HEK293T (cell line): ENCODE results near the gene FKBP2.

ENCODE experiments used
- CTCF ChIA-PET: fragments of 350-600 bp; formaldehyde crosslinking; extraction: SDS; loops from one replicate; lab custom pipeline; 2021; ENCODE audit warnings: antibody characterized with exemption, inconsistent platforms; lab: Yijun Ruan, JAX
- POLR2A ChIA-PET: fragments of 350-600 bp; formaldehyde crosslinking; extraction: SDS; loops from one replicate; lab custom pipeline; 2020; ENCODE audit warnings: antibody characterized with exemption, inconsistent platforms; lab: Yijun Ruan, JAX
- DNase-seq: peaks from one replicate; pipeline ENCODE4 v3.0.0; 2012; ENCODE audit warnings: mixed read lengths; ENCODE audit errors: extremely low spot score
- ARNT ChIP-seq: fragments of 450-650 bp; IDR thresholded peaks from 2 replicates; pipeline ENCODE4 v1.6.1; 2017; ENCODE audit warnings: mild to moderate bottlenecking
- BHLHE40 ChIP-seq: fragments of 450-650 bp; IDR thresholded peaks from 2 replicates; pipeline ENCODE4 v1.6.1; 2016; ENCODE audit warnings: mild to moderate bottlenecking, moderate library complexity, borderline replicate concordance
- CTBP1 ChIP-seq: fragments of 450-650 bp; IDR thresholded peaks from 2 replicates; pipeline ENCODE4 v1.6.1; 2016; ENCODE audit warnings: borderline replicate concordance
- ELF4 ChIP-seq: fragments of 450-650 bp; IDR thresholded peaks from 2 replicates; pipeline ENCODE4 v1.6.1; 2017; ENCODE audit warnings: antibody characterized with exemption
- FOXA1 ChIP-seq: fragments of 450-650 bp; IDR thresholded peaks from 2 replicates; pipeline ENCODE4 v1.6.1; 2016; ENCODE audit warnings: mild to moderate bottlenecking
- FOXK2 ChIP-seq: fragments of 450-650 bp; IDR thresholded peaks from 2 replicates; pipeline ENCODE4 v1.6.1; 2016; ENCODE audit warnings: mild to moderate bottlenecking
- FOXM1 ChIP-seq: fragments of 450-650 bp; IDR thresholded peaks from 2 replicates; pipeline ENCODE4 v1.6.1; 2017; ENCODE audit warnings: mild to moderate bottlenecking, borderline replicate concordance
- HDGF ChIP-seq: fragments of 450-650 bp; IDR thresholded peaks from 2 replicates; pipeline ENCODE4 v1.6.1; 2017; ENCODE audit warnings: antibody characterized with exemption, borderline replicate concordance
- L3MBTL2 ChIP-seq: fragments of 450-650 bp; conservative IDR thresholded peaks from 2 replicates; pipeline ENCODE4 v1.6.1; 2016; ENCODE audit warnings: mild to moderate bottlenecking
- LEF1 ChIP-seq: fragments of 450-650 bp; IDR thresholded peaks from 2 replicates; pipeline ENCODE4 v1.6.1; 2017; ENCODE audit warnings: mild to moderate bottlenecking, borderline replicate concordance
- NFRKB ChIP-seq: fragments of 450-650 bp; IDR thresholded peaks from 2 replicates; pipeline ENCODE4 v1.6.1; 2016; ENCODE audit warnings: mild to moderate bottlenecking, moderate library complexity
- PKNOX1 ChIP-seq: fragments of 450-650 bp; IDR thresholded peaks from 2 replicates; pipeline ENCODE4 v1.6.1; 2016
- SP1 ChIP-seq: fragments of 450-650 bp; IDR thresholded peaks from 2 replicates; pipeline ENCODE4 v1.6.1; 2017
- SUZ12 ChIP-seq: fragments of 450-650 bp; IDR thresholded peaks from 2 replicates; pipeline ENCODE4 v1.6.1; 2016; ENCODE audit warnings: mild to moderate bottlenecking
- TARDBP ChIP-seq: fragments of 450-650 bp; IDR thresholded peaks from 2 replicates; pipeline ENCODE4 v1.6.1; 2016
- ZNF384 ChIP-seq: fragments of 450-650 bp; IDR thresholded peaks from 2 replicates; pipeline ENCODE4 v1.6.1; 2016

The FKBP2 gene

GRCh38 chr11:64240435-64241240 is at the start of gene FKBP2:
FKBP2 (plus strand) TSS chr11:64241095; CDS start chr11:64242388, 1,293 bp downstream.
- ChIA-PET POLR2A (interaction anchor here (0.7 to 8.3 kb wide), 10 partner anchors 9 to 77 kb away, joined by 3 to 59 read pairs (median 5); partner anchors contain the start of genes DNAJC4, NUDT22, PRDX5 and STIP1), CTCF (interaction anchor here (1.0 to 1.6 kb wide), 2 partner anchors 36 to 64 kb away, joined by 3 to 6 read pairs; no protein-coding TSS in a partner anchor)
- TF ChIP-seq BHLHE40 (no peak), FOXM1 (peak; percentile 61), FOXA1 (no peak), L3MBTL2 (peak; percentile 33; the same call in 1 of the 2 replicates), HDGF (0 out of 2 replicates have a peak, but pooled peaks have one; percentile 14), SUZ12 (no peak), CTBP1 (no peak)
- DNase-seq, result peak; percentile 96

- TF ChIP-seq BHLHE40, result no peak
- no peak for TF ChIP-seq FOXA1
- no peak for TF ChIP-seq NFRKB
- TF ChIP-seq FOXK2, result no peak
- TF ChIP-seq FOXM1, result no peak
- TF ChIP-seq SP1, result no peak
- no peak for TF ChIP-seq SUZ12
- no peak for TF ChIP-seq HDGF
- no peak for TF ChIP-seq PKNOX1
- no peak for TF ChIP-seq CTBP1
- CTCF ChIA-PET, result interaction anchor here (0.6 kb wide), 1 partner anchor 45 kb away, joined by 3 read pairs; no protein-coding TSS in a partner anchor
- no peak for DNase-seq
- POLR2A ChIA-PET, result no interaction called here
Measured at GRCh38 chr11:64192434-64192833, 48.5 kb upstream of the FKBP2 start.

- DNase-seq, result no peak
- ChIA-PET CTCF (no interaction called here), POLR2A (interaction anchor here (2.1 kb wide), 1 partner anchor 11 kb away, joined by 9 read pairs; the partner anchor contains the start of gene STIP1)
- no peak for TF ChIP-seq PKNOX1
- TF ChIP-seq TARDBP, result no peak
- no peak for TF ChIP-seq NFRKB
- no peak for TF ChIP-seq FOXM1
- TF ChIP-seq ELF4, result no peak
- no peak for TF ChIP-seq FOXK2
- TF ChIP-seq LEF1, result no peak
- no peak for TF ChIP-seq SUZ12
- TF ChIP-seq HDGF, result no peak
- TF ChIP-seq BHLHE40, result no peak
- no peak for TF ChIP-seq ARNT
- TF ChIP-seq L3MBTL2, result no peak
- TF ChIP-seq FOXA1, result no peak
- no peak for TF ChIP-seq CTBP1
Measured at GRCh38 chr11:64196626-64197025, 44.3 kb upstream of the FKBP2 start.

- ChIA-PET CTCF (no interaction called here), POLR2A (no interaction called here)
- TF ChIP-seq SP1 (no peak), L3MBTL2 (no peak), FOXK2 (no peak), SUZ12 (no peak), FOXM1 (no peak), BHLHE40 (no peak), CTBP1 (no peak), ZNF384 (no peak), FOXA1 (no peak), TARDBP (no peak), LEF1 (no peak), NFRKB (no peak), ELF4 (no peak), ARNT (no peak), PKNOX1 (no peak), HDGF (no peak)
- DNase-seq, result no peak
Measured at GRCh38 chr11:64198511-64198910, 42.4 kb upstream of the FKBP2 start.

- POLR2A ChIA-PET, result interaction anchor here (0.6 to 2.0 kb wide), 3 partner anchors 14 to 68 kb away, joined by 3 to 9 read pairs (median 4); partner anchors contain the start of gene STIP1
- DNase-seq, result no peak
- no peak for TF ChIP-seq L3MBTL2
- TF ChIP-seq BHLHE40, result no peak
- no peak for TF ChIP-seq CTBP1
- TF ChIP-seq ZNF384, result no peak
- TF ChIP-seq FOXA1, result no peak
- no peak for TF ChIP-seq ELF4
- TF ChIP-seq TARDBP, result no peak
- no peak for TF ChIP-seq FOXK2
- no peak for TF ChIP-seq PKNOX1
- no peak for TF ChIP-seq SP1
- no peak for TF ChIP-seq SUZ12
- no peak for TF ChIP-seq NFRKB
- CTCF ChIA-PET, result interaction anchor here (0.6 kb wide), 1 partner anchor 140 kb away, joined by 3 read pairs; no protein-coding TSS in a partner anchor
Measured at GRCh38 chr11:64201543-64201942, 39.4 kb upstream of the FKBP2 start.
